K562 (cell line): ENCODE measurements around the gene ZEB2. TPM values are rescaled to one million over a fixed set of nuclear protein-coding genes. Genes with fewer than 3 reads are reported as not detected.
A peak's percentile ranks its signal among the peaks of the same experiment; 100 is the strongest.

Experiments
- HDAC6 ChIP-seq: IDR thresholded peaks from 2 replicates; pipeline ENCODE4 v1.6.1; 2012; ENCODE audit warnings: low read depth, mild to moderate bottlenecking, control low read depth, inconsistent platforms, low read length, moderate library complexity
- HLTF ChIP-seq: fragments of 450-650 bp; IDR thresholded peaks from 2 replicates; pipeline ENCODE4 v1.6.1; 2016
- KDM1A ChIP-seq, 2 experiments: fragments of 450-650 bp; IDR thresholded peaks; 2 replicates each; pipeline ENCODE4 v1.6.1; 2016; ENCODE audit warnings: mild to moderate bottlenecking in 2 of 2
- MBD2 ChIP-seq: sonication (generic); IDR thresholded peaks from 2 replicates; pipeline ENCODE4 v1.6.1; 2016; ENCODE audit warnings: low read depth, borderline replicate concordance
- PURB ChIP-seq: sonication (generic); formaldehyde crosslinking; IDR thresholded peaks from 2 replicates; pipeline ENCODE4 v1.9.0; 2021; ENCODE audit warnings: low read depth, mild to moderate bottlenecking, missing genetic modification reagents
- RBM39 ChIP-seq: fragments of 200-400 bp; formaldehyde crosslinking; optimal IDR thresholded peaks from 2 replicates; pipeline ENCODE3; 2018; ENCODE audit warnings: low read depth, low read length
- RUNX1 ChIP-seq: sonication (generic); IDR thresholded peaks from 2 replicates; pipeline ENCODE4 v1.6.1; 2016; ENCODE audit warnings: antibody characterized with exemption, low read depth
- SRSF7 ChIP-seq: fragments of 200-400 bp; formaldehyde crosslinking; optimal IDR thresholded peaks from 2 replicates; pipeline ENCODE3; 2017; ENCODE audit warnings: mild to moderate bottlenecking, low read depth, low read length
- TAF9B ChIP-seq: fragments of 450-650 bp; IDR thresholded peaks from 2 replicates; pipeline ENCODE4 v1.6.1; 2018; ENCODE audit warnings: mild to moderate bottlenecking; ENCODE audit not compliant: partially characterized antibody
- ZNF445 ChIP-seq: fragments of 250-450 bp; sonication (Bioruptor Pico); IDR thresholded peaks from 2 replicates; pipeline ENCODE4 v1.4.0; 2020; ENCODE audit warnings: low read depth, mild to moderate bottlenecking, moderate library complexity
- ZNF717 ChIP-seq: fragments of 250-450 bp; sonication (Bioruptor Pico); IDR thresholded peaks from 2 replicates; pipeline ENCODE4 v1.5.0; 2021
- polyA plus RNA-seq, 8 experiments: library from polyadenylated mRNA; depleted of rRNA in 4 of 8; stranded (reverse) in 5 of 8; unstranded in 3 of 8; fragments of >200 nt; fragmentation: Nextera tagmentation in 2 of 8; fragmentation: Illumina TruSeq in 1 of 8; extraction: Ambion mirVana in 2 of 8; extraction: Trizol in 1 of 8; gene quantifications; 2 replicates each; pipeline versions ENCODE4 v1.2.1 to v1.2.3, GENCODE V29; 2011 to 2014; ENCODE audit warnings: inconsistent platforms in 1 of 8, missing spikeins in 1 of 8
- total RNA-seq, 7 experiments: library from RNA; depleted of rRNA in 6 of 7; stranded (reverse); fragments of >200 nt in 6 of 7; fragmentation: Illumina TruSeq in 2 of 7; extraction: Trizol in 2 of 7; gene quantifications; 2 replicates each; pipeline versions ENCODE4 v1.2.1 to v1.2.3, GENCODE V29; 2011 to 2021; ENCODE audit warnings: low replicate concordance in 1 of 7
- TF ChIP-seq, protein P1 (sequence below): fragments of 250-450 bp; sonication (Bioruptor Pico); IDR thresholded peaks from 2 replicates; pipeline ENCODE4 v1.4.0; 2020; ENCODE audit warnings: mild to moderate bottlenecking, moderate library complexity, borderline replicate concordance
- TF ChIP-seq, protein P2 (sequence below): sonication (generic); formaldehyde crosslinking; IDR thresholded peaks from 2 replicates; pipeline ENCODE4 v1.8.0; 2022; ENCODE audit warnings: missing genetic modification reagents, mild to moderate bottlenecking, moderate library complexity, borderline replicate concordance
- TF ChIP-seq, protein P3 (sequence below): sonication (generic); formaldehyde crosslinking; IDR thresholded peaks from 2 replicates; pipeline ENCODE4 v1.8.0; 2023; ENCODE audit warnings: missing genetic modification reagents, mild to moderate bottlenecking, borderline replicate concordance
- TF ChIP-seq, protein P4 (sequence below), 2 experiments: fragments of 150-350 bp in 1 of 2; IDR thresholded peaks; 2 replicates each; pipeline ENCODE4 v1.6.1; 2012 to 2016; ENCODE audit warnings: low read depth in 2 of 2, low read length in 2 of 2, mild to moderate bottlenecking in 1 of 2, moderate library complexity in 1 of 2

Gene ZEB2
- total and polyA plus RNA-seq, 9 of the 15 experiments (the other 6 are each of a cell fraction or from before 2014, with no cell fraction given): 15.1 to 113 (median 72.3) TPM

DNA sequence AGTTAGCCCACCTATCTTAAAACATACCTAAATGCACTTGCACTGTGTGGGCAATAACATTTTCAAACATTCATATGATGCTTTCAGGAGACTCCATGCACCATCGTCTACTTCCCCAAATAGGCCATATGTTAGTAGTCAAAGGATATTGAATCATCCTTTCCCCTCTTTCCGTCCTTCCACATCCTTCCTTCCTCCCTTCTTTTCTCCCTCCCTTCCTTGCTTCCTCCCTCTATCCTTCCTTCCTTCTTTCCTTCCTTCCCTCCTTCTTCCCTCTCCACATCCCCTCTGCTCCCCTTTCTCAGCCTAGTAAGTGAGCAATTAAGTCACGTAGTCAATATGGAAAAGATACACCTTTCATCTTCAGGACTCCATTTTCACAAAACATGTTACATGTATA lies 73.8 kb downstream of the ZEB2 start (continued):
- TF ChIP-seq KDM1A (IDR thresholded peaks at IDR 0.05): no peak
- no peak for TF ChIP-seq PURB (CRISPR knock-in tag)
- no peak for TF ChIP-seq MBD2
- no peak for TF ChIP-seq ZNF717 (CRISPR knock-in tag)
- no peak for TF ChIP-seq RBM39
- no peak for TF ChIP-seq HDAC6
- TF ChIP-seq, protein P1, sequence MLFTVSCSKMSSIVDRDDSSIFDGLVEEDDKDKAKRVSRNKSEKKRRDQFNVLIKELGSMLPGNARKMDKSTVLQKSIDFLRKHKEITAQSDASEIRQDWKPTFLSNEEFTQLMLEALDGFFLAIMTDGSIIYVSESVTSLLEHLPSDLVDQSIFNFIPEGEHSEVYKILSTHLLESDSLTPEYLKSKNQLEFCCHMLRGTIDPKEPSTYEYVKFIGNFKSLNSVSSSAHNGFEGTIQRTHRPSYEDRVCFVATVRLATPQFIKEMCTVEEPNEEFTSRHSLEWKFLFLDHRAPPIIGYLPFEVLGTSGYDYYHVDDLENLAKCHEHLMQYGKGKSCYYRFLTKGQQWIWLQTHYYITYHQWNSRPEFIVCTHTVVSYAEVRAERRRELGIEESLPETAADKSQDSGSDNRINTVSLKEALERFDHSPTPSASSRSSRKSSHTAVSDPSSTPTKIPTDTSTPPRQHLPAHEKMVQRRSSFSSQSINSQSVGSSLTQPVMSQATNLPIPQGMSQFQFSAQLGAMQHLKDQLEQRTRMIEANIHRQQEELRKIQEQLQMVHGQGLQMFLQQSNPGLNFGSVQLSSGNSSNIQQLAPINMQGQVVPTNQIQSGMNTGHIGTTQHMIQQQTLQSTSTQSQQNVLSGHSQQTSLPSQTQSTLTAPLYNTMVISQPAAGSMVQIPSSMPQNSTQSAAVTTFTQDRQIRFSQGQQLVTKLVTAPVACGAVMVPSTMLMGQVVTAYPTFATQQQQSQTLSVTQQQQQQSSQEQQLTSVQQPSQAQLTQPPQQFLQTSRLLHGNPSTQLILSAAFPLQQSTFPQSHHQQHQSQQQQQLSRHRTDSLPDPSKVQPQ (CRISPR knock-in tag): no peak
- no peak for TF ChIP-seq SRSF7
- TF ChIP-seq, protein P2, sequence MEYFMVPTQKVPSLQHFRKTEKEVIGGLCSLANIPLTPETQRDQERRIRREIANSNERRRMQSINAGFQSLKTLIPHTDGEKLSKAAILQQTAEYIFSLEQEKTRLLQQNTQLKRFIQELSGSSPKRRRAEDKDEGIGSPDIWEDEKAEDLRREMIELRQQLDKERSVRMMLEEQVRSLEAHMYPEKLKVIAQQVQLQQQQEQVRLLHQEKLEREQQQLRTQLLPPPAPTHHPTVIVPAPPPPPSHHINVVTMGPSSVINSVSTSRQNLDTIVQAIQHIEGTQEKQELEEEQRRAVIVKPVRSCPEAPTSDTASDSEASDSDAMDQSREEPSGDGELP (CRISPR knock-in tag): no peak
- no peak for TF ChIP-seq ZNF445 (CRISPR knock-in tag)
- no peak for TF ChIP-seq TAF9B
- no peak for TF ChIP-seq RUNX1
- 0 out of 2 replicates have a peak, but pooled peaks have one; percentile 32 for TF ChIP-seq HLTF
- TF ChIP-seq, protein P3, sequence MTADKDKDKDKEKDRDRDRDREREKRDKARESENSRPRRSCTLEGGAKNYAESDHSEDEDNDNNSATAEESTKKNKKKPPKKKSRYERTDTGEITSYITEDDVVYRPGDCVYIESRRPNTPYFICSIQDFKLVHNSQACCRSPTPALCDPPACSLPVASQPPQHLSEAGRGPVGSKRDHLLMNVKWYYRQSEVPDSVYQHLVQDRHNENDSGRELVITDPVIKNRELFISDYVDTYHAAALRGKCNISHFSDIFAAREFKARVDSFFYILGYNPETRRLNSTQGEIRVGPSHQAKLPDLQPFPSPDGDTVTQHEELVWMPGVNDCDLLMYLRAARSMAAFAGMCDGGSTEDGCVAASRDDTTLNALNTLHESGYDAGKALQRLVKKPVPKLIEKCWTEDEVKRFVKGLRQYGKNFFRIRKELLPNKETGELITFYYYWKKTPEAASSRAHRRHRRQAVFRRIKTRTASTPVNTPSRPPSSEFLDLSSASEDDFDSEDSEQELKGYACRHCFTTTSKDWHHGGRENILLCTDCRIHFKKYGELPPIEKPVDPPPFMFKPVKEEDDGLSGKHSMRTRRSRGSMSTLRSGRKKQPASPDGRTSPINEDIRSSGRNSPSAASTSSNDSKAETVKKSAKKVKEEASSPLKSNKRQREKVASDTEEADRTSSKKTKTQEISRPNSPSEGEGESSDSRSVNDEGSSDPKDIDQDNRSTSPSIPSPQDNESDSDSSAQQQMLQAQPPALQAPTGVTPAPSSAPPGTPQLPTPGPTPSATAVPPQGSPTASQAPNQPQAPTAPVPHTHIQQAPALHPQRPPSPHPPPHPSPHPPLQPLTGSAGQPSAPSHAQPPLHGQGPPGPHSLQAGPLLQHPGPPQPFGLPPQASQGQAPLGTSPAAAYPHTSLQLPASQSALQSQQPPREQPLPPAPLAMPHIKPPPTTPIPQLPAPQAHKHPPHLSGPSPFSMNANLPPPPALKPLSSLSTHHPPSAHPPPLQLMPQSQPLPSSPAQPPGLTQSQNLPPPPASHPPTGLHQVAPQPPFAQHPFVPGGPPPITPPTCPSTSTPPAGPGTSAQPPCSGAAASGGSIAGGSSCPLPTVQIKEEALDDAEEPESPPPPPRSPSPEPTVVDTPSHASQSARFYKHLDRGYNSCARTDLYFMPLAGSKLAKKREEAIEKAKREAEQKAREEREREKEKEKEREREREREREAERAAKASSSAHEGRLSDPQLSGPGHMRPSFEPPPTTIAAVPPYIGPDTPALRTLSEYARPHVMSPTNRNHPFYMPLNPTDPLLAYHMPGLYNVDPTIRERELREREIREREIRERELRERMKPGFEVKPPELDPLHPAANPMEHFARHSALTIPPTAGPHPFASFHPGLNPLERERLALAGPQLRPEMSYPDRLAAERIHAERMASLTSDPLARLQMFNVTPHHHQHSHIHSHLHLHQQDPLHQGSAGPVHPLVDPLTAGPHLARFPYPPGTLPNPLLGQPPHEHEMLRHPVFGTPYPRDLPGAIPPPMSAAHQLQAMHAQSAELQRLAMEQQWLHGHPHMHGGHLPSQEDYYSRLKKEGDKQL (CRISPR knock-in tag): no peak
- TF ChIP-seq, protein P4, sequence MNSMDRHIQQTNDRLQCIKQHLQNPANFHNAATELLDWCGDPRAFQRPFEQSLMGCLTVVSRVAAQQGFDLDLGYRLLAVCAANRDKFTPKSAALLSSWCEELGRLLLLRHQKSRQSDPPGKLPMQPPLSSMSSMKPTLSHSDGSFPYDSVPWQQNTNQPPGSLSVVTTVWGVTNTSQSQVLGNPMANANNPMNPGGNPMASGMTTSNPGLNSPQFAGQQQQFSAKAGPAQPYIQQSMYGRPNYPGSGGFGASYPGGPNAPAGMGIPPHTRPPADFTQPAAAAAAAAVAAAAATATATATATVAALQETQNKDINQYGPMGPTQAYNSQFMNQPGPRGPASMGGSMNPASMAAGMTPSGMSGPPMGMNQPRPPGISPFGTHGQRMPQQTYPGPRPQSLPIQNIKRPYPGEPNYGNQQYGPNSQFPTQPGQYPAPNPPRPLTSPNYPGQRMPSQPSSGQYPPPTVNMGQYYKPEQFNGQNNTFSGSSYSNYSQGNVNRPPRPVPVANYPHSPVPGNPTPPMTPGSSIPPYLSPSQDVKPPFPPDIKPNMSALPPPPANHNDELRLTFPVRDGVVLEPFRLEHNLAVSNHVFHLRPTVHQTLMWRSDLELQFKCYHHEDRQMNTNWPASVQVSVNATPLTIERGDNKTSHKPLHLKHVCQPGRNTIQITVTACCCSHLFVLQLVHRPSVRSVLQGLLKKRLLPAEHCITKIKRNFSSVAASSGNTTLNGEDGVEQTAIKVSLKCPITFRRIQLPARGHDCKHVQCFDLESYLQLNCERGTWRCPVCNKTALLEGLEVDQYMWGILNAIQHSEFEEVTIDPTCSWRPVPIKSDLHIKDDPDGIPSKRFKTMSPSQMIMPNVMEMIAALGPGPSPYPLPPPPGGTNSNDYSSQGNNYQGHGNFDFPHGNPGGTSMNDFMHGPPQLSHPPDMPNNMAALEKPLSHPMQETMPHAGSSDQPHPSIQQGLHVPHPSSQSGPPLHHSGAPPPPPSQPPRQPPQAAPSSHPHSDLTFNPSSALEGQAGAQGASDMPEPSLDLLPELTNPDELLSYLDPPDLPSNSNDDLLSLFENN (IDR thresholded peaks at IDR 0.05; ENCODE audit: low read depth in 2 of 2, low read length in 2 of 2): no peak
